Stimulated activated CD8-positive, alpha-beta memory T cell treated with anti-CD3 and anti-CD28 coated beads, Interleukin-2, amount 100 ng/mL, for 1 hour (primary cell): Measurements from ENCODE around the gene GRID1.

Experiments used
- DNase-seq, 2 donors: peaks; one replicate each; pipeline ENCODE4 v3.0.0-alpha.2; 2020; ENCODE audit warnings: low read depth in 2 of 2

Gene GRID1

DNA sequence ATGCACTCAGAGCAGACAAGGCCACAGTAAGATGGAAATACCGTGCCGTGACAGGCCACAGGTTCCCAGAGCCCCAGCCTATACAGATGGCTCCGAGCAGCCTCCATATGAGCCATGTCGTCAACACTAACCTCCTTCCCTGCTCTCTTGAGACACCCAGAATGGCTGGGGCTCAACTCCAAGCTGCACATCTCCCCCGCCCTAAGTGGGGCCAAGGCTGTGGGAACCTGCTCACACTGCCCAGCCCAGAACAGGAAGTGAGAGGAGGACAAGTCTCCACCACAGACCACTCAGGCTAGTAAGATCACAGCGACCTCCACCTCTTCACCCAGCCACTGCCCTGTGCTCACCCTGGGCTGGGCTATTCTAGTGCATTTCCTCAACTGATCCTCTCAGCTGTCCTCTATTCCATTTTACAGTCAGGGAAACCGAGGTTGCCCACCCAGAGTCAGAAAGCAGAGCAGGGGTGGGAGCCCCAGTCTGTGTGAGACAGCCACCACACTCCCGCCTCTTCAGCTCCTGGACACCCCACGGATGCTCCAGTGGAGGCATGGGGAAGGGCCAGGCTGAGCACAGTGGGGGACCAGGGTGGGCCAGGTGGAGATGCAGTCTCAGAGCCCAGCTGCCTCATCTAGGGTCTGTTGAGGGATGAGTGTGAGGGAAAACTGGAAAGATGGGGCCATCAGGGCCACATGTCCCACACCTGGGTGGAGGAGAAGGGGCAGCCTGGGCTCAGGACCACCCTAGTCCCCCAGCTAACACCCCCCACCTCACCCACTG lies 11.6 kb downstream of the GRID1 start:
- DNase-seq = no peak

DNA sequence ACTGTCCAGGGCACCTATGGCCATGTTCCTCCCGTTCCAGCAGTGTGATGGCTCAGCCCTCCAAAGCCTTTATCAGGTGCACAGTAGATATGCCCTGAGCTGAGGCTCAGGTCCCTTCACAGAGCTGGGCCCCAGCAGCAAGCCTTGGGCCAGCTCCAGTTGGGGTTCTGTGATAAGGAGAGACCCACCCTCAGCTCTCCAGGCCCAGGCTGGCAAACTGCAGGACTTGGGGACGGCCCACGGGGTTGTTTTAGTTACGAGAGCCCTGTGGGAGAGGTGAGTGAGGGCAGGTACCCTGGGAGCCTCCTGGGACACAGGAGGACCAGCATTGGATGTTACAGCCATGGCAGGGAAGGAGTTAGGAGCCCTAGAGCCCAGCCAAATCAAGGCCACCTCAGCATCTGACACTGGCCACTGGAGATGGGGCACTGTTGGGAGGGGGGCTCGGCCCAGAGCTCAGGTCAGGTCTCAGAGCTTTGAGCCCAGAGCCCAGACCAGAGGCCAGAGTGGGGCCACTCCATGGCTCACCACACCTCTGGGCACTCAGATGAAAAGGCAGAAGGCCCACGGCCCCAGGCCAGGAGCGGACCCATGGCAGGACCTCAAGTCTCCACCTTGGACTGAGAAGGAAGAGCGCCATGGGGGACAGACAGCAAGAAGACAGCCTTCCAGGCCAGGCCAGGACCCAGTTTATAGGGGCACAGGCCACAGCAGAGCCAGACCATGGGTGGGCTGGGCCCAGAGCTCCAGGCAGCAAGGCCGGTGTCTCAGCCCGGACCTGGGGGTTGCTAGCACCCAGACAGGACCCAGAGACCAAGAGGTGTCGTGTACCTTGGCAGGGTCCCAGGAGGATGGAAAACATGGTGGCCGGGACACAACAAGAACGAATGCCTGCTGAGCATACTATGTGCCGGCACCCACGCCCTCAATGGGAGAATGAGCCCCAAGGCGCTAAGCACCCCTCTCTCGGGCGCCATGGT lies 12.8 kb downstream of the GRID1 start:
- no peak for DNase-seq

DNA sequence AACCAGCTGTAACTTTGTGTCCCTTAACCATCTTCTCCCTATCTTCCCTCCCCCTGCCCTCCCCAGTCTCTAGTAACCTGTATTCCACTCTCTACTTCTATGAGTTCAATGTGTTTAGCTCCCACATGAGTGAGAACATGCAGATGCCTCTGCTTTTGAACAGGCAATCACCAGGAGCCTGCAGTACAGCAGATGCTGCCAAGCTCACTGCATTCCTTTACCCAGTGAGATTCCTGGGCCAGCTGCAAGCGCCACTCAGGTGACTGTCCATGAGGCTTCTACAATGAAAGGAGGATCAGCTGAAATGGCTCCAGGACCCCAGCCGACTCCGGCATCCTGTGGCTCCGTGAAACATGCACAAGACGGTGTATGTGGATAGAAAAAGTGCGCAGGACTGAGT lies 15.7 kb downstream of the GRID1 start:
- DNase-seq = no peak

DNA sequence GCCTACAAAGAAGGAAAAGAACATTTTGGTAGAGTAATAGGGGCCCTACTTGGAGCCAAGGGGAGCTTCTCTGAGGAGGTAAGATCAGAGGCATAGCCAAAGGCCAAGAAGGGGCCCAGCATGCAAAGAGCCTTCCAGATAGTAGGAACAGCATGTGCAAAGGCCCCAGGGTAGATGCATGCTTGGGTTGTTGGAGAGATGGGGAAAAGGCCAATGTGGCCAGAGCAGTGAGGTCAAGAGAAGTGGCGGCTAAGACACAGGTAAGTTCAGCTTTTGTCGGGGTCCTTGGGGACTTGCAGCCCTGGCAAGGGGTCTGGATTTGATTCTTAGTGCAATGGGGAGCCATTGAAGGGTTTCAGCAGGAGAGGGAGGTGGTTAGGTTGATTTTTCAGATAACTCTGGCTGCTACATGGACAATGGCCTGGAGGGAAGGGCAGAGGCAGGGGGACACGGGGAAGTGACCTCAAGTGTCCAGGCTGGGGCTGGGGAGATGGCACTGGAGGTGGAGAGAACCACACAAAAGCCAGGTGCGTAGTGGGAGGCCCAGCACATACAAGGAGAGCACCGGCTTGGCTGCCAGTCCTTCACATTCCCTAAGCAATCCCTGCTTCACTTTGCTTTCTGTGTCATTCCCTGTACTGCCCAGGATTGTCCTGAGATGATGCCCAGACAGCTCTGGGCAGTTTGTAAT lies 16.5 kb downstream of the GRID1 start:
- DNase-seq = no peak

DNA sequence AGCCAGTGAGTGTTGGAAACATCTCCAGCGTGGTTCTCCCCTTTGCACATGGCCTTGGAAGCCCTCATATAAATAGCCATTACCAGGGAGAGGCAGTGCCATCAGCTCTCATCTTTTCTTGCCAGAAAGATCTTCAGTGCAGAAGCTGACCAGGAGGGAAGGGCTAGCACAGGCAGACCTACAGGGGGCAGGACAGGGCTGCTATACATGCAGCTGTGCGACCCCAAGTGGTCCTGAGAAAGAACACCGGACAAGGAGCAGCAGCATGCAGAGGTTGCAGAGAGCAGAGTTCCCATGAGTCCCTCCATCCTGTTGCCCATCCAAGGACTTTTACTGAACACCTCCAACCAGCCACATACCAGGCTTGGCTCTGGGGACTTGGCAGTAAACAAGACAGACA lies 17.1 kb downstream of the GRID1 start:
- DNase-seq = no peak

DNA sequence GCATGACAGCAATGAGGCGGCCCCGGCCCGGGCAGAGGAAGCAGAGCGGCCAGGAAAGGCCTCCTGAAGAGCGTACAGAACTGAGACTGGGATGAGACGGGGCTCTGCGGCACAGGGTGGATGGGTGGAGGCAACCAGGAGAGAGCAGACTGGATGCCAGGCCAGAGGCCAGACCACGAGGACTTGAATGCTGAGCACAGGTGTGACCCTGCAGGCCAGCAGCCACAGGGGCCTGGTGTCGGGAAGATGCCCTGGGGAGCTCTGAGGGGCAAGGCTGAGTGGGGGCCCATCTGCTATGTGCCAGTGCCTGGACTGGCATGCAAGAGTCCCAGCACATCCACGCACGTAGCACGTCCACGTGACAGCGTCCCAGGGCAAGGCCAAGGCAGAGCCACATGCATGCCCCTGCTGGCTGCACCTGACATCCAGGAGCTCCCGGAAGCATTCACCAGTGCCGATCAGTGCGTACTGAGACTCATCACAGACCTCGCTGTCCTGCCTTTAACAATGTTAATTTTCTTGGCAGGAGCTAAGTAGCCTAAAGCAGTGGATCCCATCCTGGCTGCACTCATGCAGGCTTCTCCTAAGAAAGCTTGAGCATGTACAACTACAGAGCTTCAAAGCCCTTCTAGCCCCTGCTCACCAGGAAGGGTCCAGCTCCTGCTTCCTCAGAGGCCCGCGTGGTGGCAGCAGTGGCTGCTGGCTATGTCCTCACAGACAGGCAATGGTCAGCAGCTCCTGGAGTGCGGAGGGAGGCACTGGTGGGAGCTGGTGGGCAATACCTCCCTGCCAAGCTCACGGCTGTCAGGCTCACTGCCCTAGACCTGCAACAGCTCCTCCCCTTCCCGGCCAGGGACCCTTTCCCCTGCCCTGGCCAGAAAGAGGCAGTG lies 18.0 kb downstream of the GRID1 start:
- no peak for DNase-seq

DNA sequence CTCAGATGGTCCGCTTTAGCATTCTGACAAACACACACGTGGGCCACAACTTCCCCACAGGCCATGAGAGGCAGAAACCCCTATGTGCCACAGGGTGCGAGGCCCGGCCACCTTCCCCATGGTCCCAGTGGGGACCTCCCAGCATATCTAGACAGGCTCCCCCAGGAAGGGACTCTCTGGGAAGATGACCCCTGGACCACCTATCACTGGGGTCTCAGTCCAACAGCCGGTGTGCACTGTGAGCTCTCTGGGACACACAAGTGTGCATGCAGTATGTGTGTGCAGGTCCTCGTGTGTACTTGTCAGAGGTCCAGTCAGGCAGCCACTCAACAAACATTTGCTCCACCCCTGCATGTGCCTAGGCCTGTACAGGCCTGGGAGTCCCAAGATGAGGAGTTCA lies 18.7 kb downstream of the GRID1 start:
- DNase-seq = no peak

DNA sequence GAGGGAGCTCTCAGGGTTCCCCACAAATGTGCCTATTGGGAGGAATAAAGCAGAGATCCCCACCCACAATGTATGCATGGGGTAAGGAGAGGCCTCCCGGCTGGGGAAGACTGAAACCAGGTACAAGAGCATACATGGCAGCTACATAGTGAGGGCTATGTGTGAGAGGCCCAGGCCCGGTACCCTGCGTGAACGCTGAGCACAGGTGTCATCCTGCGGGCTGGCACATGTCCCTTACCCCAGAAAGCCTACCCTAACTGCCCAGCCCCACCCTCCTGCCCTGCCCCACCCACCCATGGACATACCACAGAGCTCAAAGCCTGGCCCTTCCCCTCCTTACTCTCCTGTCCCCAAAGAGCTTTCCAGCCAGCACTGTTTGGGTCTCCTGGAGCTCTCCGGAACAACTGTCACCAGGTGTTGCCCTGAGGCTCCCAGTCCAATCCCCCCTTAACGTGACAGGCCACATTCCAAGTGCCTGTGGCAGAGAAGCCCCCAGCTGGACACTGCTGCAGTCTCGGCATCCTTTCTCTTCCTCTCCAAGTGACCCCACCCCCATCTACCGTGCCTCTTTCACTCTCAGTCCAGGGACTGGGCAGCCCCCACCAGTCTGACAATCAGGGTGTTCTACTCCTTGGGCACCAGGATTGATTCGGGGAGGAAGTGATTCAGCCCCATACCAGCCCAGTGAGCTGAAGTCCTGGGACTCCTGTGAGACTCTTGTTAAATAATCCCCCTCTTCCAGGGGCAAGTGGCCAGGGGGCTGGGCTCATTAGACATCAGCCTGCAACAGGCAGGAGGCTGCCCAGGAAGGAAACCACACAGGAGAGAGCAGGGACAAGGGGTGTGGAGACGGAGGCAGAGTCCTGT lies 19.6 kb downstream of the GRID1 start:
- no peak for DNase-seq

DNA sequence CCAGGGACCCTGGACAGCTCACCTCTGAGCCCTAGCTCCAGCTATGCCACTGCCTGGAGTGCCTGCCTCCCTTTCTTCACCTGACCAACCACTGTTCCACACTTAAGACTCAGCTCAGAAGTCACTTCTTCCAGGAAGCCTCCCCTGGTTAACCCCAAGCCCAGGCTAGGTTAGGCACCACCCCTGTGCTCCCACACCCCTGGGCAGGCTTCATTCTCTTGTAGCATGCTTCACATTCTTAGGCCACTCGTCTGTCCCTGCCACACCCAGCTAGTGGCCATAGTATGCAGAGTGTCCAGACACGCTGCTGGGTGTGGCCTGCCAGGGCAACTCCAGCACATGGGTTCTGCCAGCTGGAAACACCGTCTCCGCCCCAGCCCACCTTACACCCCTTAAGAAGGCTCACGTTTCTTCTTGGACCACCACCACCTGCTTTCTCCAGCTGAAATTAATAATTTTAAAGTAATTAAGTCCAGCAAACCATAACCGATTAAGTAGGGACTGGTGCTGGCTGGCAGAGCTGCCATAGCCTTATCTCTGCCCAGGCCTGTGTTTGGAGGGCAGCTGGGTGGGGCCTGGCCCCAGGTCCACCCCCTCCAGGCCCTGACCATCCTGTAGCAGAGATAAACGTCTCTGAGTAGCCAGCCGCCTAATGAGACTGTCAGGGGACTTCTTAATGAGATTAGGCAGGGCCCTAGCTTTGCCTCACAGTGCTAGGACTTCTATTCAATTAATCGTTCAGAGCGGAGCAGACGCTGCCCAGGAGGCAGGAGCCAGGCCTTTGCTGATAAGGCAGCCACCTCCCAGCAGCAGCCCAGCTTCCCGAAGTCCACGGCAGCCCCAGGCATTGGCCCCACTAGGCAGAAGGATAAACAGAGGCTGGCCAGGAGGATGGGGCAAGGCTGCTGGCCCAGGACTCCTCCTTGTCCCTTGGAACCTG lies 20.5 kb downstream of the GRID1 start:
- no peak for DNase-seq

DNA sequence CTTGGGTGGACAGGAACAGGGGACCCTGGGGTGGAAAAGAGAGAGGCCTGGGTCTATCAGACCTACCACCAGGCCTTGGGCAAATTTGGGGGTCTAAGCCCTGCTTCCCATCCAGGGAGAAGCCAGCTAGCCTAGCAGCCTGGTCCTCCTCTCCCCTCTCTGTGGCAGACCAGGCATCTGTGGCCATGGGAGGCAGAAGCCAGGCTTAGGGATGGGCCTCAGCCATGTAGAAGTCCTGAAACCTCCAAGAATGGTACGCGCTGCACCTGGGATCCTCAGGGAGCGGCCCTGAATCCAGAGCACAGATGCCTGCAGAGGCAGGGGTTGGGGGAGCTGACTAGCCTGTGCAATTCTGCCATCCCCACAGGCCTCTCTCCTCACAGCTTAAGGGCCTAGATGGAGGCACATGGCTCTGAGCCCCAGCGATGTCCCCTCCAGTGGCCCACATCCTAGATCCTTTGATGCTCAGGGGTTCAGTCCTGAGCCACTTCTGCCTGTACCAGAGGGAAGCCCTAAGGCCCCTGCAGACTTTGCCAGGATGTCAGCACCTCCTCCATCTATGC lies 21.2 kb downstream of the GRID1 start:
- DNase-seq = no peak

DNA sequence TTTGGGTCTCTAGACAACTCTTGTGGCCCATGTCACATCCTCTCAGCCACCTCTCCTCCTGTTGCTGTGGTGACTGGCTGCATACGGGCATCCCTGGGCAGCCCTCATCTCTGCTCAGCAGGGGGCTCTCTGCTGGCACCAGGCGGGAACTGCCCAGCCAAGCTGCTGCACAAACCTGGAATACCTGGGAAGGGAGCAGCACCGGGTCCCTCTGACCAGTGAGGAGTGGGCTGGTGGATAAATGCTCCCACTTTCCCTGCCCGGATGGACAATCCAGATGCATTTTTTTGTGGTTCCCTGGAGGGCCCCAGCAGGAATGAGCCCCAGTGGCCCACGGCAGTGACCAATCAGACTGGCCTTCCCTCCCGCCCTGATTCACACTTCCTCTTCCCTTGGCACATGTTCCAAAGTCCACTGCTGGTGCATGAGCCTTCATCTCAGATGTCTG lies 21.9 kb downstream of the GRID1 start:
- no peak for DNase-seq

DNA sequence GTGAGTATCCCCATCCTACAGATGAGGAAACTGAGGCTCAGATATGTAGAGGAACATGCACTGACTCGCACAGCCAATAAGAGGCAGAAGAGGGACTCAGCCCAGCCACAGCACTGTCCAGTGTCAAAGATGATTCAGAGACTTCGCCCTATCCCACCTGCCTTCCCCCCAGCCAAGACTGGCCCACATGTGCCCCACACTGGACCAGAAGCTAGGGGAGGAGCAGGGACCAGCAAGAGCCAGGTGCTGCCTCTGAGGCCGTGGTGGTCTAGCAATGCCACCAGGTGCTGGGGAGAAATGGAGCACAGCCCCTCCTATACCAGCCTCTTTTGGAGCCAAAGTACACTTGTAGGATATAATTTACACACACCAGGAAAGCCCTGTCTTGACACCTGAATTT lies 22.3 kb downstream of the GRID1 start:
- no peak for DNase-seq

DNA sequence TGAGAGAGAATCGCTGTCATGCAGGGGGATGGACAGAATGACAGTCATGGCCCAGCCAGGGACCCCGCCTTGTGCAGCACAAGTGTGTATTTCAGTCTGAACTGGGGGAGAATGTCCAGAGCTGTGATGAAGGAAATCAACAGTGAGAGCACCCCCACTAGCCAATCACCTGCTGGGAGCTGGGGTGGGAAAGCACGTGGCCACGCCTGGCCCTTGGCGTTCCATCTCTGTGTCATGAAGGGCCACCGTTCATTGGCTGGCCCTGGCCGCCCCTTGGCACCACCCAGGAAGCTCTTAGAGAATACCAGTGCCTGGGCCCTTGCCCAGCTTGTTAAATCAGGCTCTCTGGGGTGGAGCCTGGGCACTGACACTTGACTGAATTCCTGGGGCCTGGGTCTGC lies 22.8 kb downstream of the GRID1 start:
- no peak for DNase-seq

DNA sequence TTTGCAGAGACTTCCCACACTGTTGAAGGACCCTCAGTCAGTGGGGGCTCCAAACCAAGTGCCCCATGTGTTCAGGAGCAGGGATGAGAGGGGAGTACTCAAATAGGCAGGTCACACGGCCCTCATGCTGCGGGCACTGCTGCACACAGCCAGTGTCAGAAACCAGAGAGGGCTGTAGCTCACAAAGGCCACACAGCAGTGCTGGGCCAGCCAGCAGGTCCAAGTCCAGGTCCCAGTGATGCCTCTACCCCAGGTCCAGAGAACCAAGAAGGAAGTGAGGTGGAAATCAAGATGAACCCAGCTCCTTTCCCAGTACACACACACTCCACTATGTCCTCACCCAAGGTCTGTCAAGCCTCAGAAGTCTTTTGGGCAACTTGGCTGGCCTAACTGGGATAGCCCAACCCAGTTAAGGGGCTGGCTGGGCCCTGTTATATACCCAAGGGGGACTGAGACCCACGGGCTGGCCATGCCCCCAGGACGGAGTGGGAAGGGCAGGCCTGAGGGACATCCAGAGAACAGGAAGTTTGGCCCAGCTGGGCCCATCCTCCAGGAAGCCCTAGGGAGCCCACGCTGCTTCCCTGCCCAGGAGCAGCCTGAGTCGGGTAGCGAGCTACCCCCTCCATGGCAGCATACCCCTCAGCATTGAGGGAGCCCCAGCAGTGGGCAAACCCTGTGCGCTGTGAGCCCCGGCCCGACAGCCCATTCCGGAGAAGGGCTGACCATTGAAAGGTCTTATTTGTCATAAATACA lies 24.3 kb downstream of the GRID1 start:
- no peak for DNase-seq

DNA sequence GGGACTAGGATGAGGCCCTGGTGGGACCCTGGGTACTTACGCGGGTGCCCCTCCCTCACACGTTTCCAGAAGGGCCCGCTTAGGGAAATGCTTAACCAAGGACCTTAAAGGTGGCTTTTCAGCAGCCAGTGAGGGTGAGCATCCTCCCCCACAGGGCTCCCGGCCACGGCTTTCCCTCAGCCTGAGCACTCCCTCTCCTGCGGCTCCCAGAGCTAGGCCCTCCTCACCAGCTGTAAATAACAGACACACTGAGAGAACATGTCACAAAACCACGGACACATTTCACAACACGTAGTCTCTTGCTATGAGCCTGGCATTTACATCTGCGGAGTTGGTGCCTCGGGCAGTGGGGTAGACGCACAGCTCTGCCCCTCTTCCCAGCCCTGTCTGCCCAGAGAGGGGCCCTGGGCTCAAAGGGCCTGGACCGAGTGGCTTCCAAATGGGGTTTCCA lies 25.2 kb downstream of the GRID1 start:
- DNase-seq = no peak

DNA sequence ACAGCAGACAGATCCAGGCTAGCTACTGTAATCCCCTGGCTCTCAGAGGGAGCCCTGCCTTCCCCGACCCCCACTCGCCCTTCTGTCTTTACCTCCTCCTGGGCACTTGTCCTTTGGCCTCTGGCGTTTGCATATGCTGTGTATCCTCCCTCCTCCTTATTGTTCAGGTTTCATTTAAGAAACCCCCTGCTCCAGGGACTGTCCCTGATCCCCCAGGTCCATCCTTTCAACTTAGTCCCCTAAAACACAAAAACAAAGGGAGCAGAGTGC lies 25.7 kb downstream of the GRID1 start:
- no peak for DNase-seq

DNA sequence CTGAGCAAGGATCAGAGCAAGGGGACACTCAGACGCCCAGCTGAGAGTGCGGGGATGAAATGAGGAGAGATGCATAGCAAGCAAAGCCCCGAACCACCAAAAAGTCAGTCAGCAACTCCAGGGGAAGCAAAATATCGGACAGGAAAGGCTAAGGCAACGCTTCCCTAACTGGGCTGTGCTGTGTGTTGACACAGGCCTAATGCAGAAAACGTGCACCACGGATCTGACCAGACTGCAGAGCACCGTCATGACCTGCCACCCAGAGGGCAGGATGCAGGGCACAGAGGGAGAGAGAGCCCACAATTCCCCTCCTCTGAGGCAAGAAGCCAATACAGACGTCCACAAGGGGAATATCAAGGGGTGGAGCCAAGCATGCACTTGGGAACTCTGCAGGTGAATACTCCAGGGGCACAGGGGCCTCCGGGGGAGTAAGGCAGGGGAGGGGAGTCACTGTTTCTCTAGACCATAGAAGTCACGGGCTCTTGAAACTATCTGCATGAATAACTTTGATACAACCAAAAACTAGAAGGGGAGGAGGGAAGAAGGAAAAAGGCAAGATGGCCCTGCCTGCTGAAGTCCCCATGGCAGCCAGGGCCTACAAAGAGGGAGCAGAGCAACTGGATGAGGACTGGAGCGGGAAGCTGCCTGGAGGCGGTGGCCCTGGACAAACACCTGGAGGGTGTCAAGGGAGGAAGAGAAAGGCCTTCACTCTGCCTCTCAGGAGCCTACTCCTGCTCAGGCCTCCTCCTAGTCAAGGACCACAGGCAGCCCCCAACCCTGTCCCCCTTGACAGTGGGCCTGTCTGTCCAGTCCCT lies 26.2 kb downstream of the GRID1 start:
- no peak for DNase-seq
